SU-DHL-6 (cell line): ENCODE results near the gene ADCY5.

Experiments used
- EZH2phosphoT487 ChIP-seq: fragments of 200-600 bp; sonication (generic), shearing (Covaris generic); conservative IDR thresholded peaks from 2 replicates; pipeline ENCODE4 v1.6.1; 2018; ENCODE audit warnings: mild to moderate bottlenecking, antibody characterized with exemption, low read length, moderate library complexity, mixed read lengths
- TF ChIP-seq, protein P1 (sequence below): fragments of 200-600 bp; sonication (generic); IDR thresholded peaks from one replicate; pipeline ENCODE4 v1.5.1; 2017; ENCODE audit warnings: antibody characterized with exemption, mild to moderate bottlenecking, low read length, moderate library complexity; ENCODE audit not compliant: insufficient read depth, poor library complexity, severe bottlenecking

DNA sequence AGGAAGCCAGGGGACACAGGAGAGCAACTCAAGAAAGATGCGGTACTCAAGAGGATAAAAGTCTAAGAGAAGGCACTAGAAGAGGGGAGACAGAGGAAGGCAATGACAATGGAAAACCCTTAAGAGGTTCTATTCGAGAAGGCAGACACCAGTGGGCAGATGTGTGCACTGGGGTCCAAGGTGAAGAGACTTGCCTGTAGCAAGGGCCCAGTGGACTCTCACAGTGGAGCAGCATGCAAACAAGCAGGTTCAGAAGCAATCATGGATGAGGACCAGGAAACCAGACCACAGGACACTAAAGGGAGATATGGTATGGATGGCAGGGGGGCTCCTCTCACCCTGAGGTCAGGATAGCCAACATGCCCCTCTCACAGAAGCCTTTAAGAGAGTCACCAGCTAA lies 2.7 kb downstream of the ADCY5 start:
- TF ChIP-seq, protein P1, sequence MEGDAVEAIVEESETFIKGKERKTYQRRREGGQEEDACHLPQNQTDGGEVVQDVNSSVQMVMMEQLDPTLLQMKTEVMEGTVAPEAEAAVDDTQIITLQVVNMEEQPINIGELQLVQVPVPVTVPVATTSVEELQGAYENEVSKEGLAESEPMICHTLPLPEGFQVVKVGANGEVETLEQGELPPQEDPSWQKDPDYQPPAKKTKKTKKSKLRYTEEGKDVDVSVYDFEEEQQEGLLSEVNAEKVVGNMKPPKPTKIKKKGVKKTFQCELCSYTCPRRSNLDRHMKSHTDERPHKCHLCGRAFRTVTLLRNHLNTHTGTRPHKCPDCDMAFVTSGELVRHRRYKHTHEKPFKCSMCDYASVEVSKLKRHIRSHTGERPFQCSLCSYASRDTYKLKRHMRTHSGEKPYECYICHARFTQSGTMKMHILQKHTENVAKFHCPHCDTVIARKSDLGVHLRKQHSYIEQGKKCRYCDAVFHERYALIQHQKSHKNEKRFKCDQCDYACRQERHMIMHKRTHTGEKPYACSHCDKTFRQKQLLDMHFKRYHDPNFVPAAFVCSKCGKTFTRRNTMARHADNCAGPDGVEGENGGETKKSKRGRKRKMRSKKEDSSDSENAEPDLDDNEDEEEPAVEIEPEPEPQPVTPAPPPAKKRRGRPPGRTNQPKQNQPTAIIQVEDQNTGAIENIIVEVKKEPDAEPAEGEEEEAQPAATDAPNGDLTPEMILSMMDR = no peak
- TF ChIP-seq EZH2phosphoT487 = no peak
